Stimulated activated CD4-positive, alpha-beta T cell treated with anti-CD3 and anti-CD28 coated beads, Interleukin-12 subunit alpha, Interleukin-12 subunit beta, amount 100 ng/mL, for 48 hours (primary cell): Measurements from ENCODE around the gene MRPL41.
"Not testable (repeated sequence)": the region's sequence is repeated elsewhere in the genome, so short reads cannot be mapped to it uniquely, and the experiment has no call there.

Source experiments
- DNase-seq, 3 donors: peaks; one replicate each; pipeline ENCODE4 v3.0.0-alpha.2; 2020; ENCODE audit warnings: low read depth in 2 of 3, low spot score in 1 of 3

The MRPL41 gene

GRCh38 chr9:137582286-137582860, 30.7 kb downstream of the MRPL41 start:
- DNase-seq = no peak

DNA sequence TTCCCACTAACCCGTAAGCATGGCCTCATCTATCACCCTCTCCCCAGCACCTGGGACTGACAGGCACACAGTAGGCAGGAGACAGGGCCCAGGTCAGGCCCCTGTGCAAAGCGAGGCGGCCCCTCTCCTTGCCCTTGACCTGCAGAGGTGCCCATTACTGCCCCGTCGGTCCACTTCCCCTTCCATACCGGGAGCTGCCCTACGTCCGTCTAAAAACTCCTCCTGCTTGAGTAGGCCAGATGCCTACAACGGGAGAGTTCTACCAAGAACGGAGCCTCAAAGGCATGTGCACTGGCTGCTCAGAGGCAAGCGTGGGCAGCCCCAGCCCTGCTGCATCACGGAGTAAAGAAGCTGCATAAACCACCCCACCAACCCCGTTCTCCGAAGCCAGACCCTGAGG, 31.7 kb downstream of the MRPL41 start:
- no peak for DNase-seq

DNA sequence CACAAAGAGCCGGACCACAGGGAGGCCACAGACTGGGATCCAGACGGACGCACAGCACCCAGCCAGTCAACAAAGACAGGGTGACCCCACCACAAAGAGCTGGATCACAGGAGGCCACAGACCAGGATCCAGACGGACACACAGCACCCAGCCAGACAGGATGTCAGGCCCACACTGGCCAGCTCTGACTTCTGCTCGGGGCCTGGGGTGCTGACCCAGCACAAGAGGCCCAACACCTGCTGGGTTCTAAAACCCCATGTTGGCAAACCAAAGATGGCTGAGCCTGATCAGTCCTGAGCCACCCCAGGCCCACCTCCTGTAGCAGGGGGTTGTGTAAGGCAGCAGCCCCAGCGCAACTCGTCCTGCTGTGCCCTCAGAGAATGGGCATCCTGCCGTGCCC, 32.3 kb downstream of the MRPL41 start:
- DNase-seq = no peak

- no peak for DNase-seq
These were observed 35.2 kb downstream of the MRPL41 start for GRCh38 chr9:137586854-137587253.

DNA sequence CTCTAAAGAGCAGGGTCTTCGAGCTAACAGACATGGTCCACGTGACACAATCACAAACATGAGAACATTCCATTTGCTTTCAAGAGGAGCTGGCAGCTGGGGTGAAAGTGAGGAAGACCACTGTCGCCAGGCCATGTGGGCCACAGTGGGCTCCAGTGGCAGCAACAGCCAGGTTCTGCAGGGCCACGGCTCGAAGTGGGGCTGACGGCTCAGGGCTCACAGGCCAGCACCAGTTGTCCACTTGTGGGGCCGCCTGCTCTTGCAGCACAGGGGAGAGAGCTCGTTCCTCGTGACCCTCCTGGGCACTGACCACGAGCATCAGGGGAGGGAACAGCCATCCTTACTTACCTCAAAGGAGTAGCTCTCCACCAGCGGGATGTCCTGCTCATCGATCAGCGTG, 36.6 kb downstream of the MRPL41 start:
- no peak for DNase-seq

GRCh38 chr9:137588891-137589290, 37.2 kb downstream of the MRPL41 start:
- DNase-seq = no peak

GRCh38 chr9:137589441-137590122, 37.9 kb downstream of the MRPL41 start:
- DNase-seq = no peak

GRCh38 chr9:137590123-137590468, 38.4 kb downstream of the MRPL41 start:
- DNase-seq = no peak

DNA sequence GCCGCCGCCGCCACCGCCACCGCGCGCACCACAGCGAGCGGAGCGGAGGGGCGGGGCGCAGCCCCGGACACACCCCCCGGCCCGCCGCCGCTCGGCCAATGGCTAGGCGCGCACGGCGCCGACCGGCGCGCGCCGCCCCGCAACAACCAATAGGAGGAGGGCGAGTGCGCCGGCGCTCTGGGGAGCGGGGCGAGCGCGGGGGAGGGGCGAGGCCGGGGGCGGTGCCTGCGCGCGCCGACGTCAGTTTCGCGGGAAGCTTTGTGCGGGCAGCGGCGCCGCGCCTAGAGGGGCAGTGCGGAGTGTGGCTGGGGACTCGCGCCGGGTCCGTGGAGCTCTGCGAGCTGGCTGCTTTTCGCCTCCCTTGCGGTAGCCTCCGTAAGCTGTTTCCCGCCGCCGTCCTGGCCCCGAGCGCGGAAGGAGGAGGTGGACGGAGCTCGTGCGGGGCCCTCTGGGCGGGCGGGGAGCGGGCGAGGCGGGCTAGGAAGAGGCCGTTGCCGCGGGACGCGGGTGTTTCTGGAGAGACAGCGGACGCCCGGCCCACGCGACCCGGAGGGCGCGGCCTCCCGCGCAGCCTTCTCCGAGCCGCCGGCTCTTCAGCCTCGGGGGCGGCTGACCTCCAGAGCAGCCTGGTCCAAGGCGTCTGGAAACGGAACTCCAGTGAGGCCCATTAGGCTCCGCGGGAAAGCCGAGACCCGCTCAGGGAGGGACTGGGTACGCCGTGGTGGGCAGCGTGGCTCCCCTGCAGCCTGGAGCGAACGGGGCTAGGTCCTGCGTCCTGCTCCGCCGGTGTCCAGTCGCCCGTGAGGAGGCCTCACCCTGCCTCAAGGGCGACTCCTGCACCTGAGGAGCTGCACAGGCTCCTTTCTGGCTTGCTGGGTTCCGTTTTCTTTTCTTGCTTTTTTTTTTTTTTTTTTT, 39.0 kb downstream of the MRPL41 start, which contains the start of gene ZMYND19:
Gene ZMYND19, minus strand, starts transcription at position 44 of the 915 bp plus-strand sequence. CDS start 249 bp downstream, outside the sequence.
- peak; percentile 74 to 87 (median 83) for DNase-seq

- no peak for DNase-seq
These were observed 41.1 kb downstream of the MRPL41 start for GRCh38 chr9:137592767-137593166.

- no peak for DNase-seq
These were observed 41.5 kb downstream of the MRPL41 start for GRCh38 chr9:137593176-137593575.

DNA sequence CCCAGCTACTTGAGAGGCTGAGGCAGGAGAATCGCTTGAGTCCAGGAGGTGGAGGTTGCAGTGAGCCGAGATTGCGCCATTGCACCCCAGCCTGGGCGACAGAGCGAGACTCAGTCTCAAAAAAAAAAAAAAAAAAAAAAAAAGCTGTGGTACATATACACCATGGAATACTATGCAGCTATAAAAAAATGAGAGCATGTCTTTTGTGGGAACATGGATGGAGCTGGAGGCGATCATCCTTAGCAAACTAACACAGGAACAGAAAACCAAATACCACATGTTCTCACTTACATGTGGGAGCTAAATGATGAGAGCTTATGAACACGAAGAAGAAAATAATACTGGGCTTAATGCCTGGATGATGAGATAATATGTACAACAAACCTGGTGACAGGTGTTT, 44.9 kb downstream of the MRPL41 start:
- not testable (repeated sequence) for DNase-seq

GRCh38 chr9:137598943-137599342, 47.3 kb downstream of the MRPL41 start:
- no peak for DNase-seq
